Fibroblast of skin of abdomen (primary cell): Measurements from ENCODE around the gene PIGX.
"Not testable (repeated sequence)": the region's sequence is repeated elsewhere in the genome, so short reads cannot be mapped to it uniquely, and the experiment has no call there.

Source experiments
- DNase-seq: peaks from one replicate; pipeline ENCODE4 v3.0.0-alpha.2; 2013

Gene PIGX

GRCh38 chr3:196706327-196706726, 5.8 kb upstream of the PIGX start:
- no peak for DNase-seq

GRCh38 chr3:196706731-196707130, 5.4 kb upstream of the PIGX start:
- DNase-seq: no peak

GRCh38 chr3:196707566-196707965, 4.6 kb upstream of the PIGX start:
- no peak for DNase-seq

GRCh38 chr3:196708467-196708866, 3.7 kb upstream of the PIGX start:
- no peak for DNase-seq

GRCh38 chr3:196712514-196713413, 587 bp downstream of the PIGX start:
- DNase-seq: peak; percentile 45

- not testable (repeated sequence) for DNase-seq
These were observed 5.0 kb downstream of the PIGX start for GRCh38 chr3:196717162-196717561.

GRCh38 chr3:196721097-196721496, 8.9 kb downstream of the PIGX start:
- DNase-seq: no peak

- DNase-seq: no peak
These were observed 14.9 kb downstream of the PIGX start for GRCh38 chr3:196726788-196727675.

- peak; percentile 45 for DNase-seq
These were observed 23.6 kb downstream of the PIGX start for GRCh38 chr3:196735751-196736150.

- DNase-seq: no peak
These were observed 24.6 kb downstream of the PIGX start for GRCh38 chr3:196736670-196737374.

- DNase-seq: no peak
These were observed 25.5 kb downstream of the PIGX start for GRCh38 chr3:196737655-196738054.

GRCh38 chr3:196739671-196740480, 27.7 kb downstream of the PIGX start, which contains the start of gene PAK2:
TSS of gene PAK2 (plus strand) at chr3:196739857. CDS start at chr3:196782647, 42,790 bp downstream.
- peak; percentile 90 for DNase-seq

- DNase-seq: peak; percentile 40
These were observed 28.5 kb downstream of the PIGX start for GRCh38 chr3:196740481-196741248.

- DNase-seq: no peak
These were observed 29.2 kb downstream of the PIGX start for GRCh38 chr3:196741249-196741889.

- DNase-seq: not testable (repeated sequence)
These were observed 31.4 kb downstream of the PIGX start for GRCh38 chr3:196743569-196743968.

GRCh38 chr3:196749125-196749524, 36.9 kb downstream of the PIGX start:
- DNase-seq: no peak

GRCh38 chr3:196753201-196753600, 41.0 kb downstream of the PIGX start:
- DNase-seq: no peak

GRCh38 chr3:196754091-196754981, 42.2 kb downstream of the PIGX start:
- DNase-seq: no peak

- DNase-seq: no peak
These were observed 44.6 kb downstream of the PIGX start for GRCh38 chr3:196756732-196757131.
